Spleen (tissue), 7 donors: ENCODE results near the gene TEX14.

Source experiments
- CTCF ChIP-seq, 11 experiments: fragments of 200-600 bp in 7 of 11; fragments of 450-650 bp in 4 of 11; sonication (generic) in 4 of 11; IDR thresholded peaks in 8 of 11; conservative IDR thresholded peaks in 3 of 11; 1 replicate in 7 of 11; 2 replicates in 4 of 11; pipeline versions ENCODE4 v1.4.0 to v1.8.0; 2016 to 2021; ENCODE audit warnings: antibody characterized with exemption in 11 of 11, inconsistent platforms in 4 of 11, mild to moderate bottlenecking in 1 of 11
- POLR2A ChIP-seq, 3 donors: fragments of 450-650 bp; IDR thresholded peaks; one replicate each; pipeline ENCODE4 v1.5.1; 2017; ENCODE audit warnings: antibody characterized with exemption in 3 of 3, mild to moderate bottlenecking in 1 of 3
- POLR2AphosphoS5 ChIP-seq, 3 donors: sonication (generic); formaldehyde crosslinking; IDR thresholded peaks; one replicate each; pipeline ENCODE4 v1.5.1; 2017; ENCODE audit warnings: antibody characterized with exemption in 3 of 3
- donor health status: DM: no; HTN: no; CAD: no; lungs with moderate emphysema.
- donor health status: DM: no; HTN: no; CAD: no.
- donor health status: DM: no; HTN: no; CAD: no.

DNA sequence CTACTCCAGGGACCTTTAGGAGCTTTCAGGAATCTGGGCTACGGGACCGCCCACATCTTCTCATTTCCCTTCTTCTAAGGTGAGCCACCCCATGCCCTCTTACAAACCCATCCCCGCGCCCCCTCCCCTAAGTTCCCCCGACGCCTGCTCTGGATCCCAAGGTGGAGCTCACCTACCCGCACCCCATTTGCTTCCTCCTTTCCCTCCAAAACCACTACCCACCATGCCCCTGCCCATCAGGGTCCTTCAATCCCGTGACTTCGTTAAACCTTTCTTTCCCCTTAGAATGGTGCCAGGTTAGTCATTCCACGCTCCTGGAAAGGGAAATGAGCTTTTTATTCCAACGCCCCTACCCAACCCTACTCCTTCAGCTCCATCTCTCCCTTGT lies 177.1 kb downstream of the TEX14 start:
- TF ChIP-seq CTCF (IDR thresholded peaks at IDR 0.05 in 8 of 11, conservative IDR thresholded peaks at IDR 0.05 in 3 of 11) = no peak
- TF ChIP-seq POLR2A (IDR thresholded peaks at IDR 0.05) = no peak
- TF ChIP-seq POLR2AphosphoS5 (IDR thresholded peaks at IDR 0.05) = no peak
